ENCODE results near the gene EFEMP2.
A peak's percentile ranks its signal among the peaks of the same experiment; 100 is the strongest.

Gene EFEMP2

DNA sequence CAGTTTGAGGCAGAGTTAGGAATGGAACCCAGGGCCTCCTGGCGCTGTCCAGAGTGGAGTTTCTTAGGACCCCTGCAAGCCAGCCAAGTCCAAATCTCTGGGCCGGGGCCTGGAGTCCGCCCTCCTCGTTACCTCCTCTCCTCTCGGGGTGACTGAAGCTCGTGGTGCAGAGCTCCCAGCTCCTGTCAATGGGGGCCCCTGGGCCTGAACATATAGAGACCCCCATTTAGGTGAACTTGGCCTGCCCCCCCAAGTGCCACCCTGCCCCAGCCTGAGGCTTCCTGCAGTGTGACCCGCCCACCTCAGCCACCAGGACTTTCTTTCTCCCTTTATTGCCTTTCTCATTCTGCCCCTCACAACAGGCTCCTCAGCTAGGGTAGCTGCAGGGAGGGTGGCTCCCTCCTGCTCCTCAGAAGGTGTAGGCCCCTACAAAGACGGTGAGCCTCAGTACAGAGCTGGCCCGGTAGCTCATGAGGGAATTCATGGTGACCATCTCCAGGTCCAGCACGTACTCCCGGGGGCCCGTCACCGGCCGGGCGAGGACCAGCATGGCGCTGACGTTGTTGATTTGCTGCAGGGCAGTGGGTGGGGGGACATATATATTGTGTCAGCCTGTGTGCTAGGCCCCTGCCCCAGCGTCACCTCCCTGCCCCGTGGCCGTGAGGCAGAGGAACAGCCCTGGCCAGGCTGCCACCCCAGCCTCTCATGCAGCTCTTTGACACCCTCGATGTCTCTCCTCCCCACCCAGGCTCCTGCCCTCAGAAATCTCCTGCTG is 5.9 kb downstream of the EFEMP2 start:
- Histone ChIP-seq H3K9me3 (ENCODE audit: severe bottlenecking) (no peaks in the 10 kb centered on the region), H3K27me3 (ENCODE audit: insufficient read depth, low read depth, severe bottlenecking) (no peaks in the 10 kb centered on the region), H3K36me3 (peaks cover 64% of the 10 kb centered on the region), H3K27ac (no peak overlapping the region), H3K4me3 (ENCODE audit: low read depth, low read length) (no peak overlapping the region)
- DNase-seq: no peak
- TF ChIP-seq, protein P1, sequence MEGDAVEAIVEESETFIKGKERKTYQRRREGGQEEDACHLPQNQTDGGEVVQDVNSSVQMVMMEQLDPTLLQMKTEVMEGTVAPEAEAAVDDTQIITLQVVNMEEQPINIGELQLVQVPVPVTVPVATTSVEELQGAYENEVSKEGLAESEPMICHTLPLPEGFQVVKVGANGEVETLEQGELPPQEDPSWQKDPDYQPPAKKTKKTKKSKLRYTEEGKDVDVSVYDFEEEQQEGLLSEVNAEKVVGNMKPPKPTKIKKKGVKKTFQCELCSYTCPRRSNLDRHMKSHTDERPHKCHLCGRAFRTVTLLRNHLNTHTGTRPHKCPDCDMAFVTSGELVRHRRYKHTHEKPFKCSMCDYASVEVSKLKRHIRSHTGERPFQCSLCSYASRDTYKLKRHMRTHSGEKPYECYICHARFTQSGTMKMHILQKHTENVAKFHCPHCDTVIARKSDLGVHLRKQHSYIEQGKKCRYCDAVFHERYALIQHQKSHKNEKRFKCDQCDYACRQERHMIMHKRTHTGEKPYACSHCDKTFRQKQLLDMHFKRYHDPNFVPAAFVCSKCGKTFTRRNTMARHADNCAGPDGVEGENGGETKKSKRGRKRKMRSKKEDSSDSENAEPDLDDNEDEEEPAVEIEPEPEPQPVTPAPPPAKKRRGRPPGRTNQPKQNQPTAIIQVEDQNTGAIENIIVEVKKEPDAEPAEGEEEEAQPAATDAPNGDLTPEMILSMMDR (IDR thresholded peaks at IDR 0.05; ENCODE audit: low read depth, low read length): no peak

DNA sequence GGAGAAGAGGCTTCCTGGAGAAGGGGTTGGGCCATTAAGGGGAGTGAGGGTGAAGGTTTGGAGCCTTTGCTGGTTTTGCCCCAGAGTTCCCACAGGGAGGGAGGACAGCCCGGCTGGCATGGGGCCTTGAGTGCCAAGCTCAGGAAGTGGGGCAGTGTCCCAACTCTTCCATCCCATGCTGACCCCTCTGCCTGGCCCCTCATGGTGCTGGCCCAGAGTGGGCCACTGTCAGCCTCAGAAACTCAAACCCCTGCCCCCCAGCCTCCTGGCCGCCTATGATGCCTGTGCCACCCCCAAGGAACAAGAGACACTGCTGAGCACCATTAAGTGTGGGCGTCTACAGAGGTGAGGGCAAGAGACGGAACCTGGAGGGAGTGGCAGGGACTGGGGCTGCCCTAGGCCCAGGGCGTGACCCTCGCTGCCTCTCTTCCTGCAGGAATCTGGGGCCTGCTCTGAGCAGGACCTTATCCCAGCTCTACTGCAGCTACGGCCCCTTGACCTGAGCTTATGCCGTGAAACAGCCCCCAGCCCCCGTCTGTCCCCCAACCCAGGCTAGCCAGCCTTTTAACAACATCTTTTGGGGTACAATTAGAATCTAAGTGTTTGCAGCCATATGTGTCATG is 6.9 kb downstream of the EFEMP2 start:
- Histone ChIP-seq H3K9me3 (ENCODE audit: severe bottlenecking) (no peaks in the 10 kb centered on the region), H3K36me3 (peaks cover 73% of the 10 kb centered on the region), H3K4me3 (ENCODE audit: low read depth, low read length) (no peak overlapping the region), H3K27ac (no peak overlapping the region), H3K27me3 (ENCODE audit: insufficient read depth, low read depth, severe bottlenecking) (no peaks in the 10 kb centered on the region)
- TF ChIP-seq, protein P1 (IDR thresholded peaks at IDR 0.05; ENCODE audit: low read depth, low read length): no peak
- no peak for DNase-seq

DNA sequence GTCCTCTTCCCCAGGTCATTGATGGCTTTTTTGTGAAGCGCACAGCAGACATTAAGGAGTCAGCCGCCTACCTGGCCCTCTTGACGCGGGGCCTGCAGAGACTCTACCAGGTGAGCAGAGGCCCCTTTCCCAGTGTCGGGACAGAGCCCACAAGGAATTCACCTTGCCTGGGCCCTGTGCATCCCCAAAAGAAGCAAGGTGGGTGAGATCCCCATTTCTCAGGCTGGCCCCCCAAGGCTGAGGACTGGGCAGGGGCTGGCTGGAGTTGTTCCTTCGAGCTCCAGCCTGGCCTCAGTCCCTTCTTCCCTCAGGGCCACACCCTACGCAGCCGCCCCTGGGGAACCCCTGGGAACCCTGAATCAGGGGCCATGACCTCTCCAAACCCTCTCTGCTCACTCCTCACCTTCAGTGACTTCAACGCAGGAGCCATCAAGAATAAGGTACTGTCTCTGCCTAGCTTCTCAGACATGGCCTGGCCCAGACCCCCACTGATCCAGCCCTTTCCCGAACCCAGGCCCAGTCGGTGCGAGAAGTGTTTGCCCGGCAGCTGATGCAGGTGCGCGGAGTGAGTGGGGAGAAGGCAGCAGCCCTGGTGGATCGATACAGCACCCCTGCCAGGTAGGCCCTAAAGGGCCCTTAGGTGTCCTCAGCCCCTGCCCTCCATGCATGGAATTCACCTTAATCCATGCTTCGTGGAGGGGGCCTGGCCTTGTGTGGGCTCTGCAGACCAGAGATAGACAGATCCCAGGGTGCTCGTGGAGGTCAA is 7.7 kb downstream of the EFEMP2 start:
- H3K36me3 ChIP-seq: peaks cover 75% of the 10 kb centered on the region
- DNase-seq: peak; percentile 6
- H3K27me3 ChIP-seq (ENCODE audit: insufficient read depth, low read depth, severe bottlenecking): no peaks in the 10 kb centered on the region
- no peaks in the 10 kb centered on the region for H3K9me3 ChIP-seq (ENCODE audit: severe bottlenecking)
- no peak overlapping the region for H3K27ac ChIP-seq
- H3K4me3 ChIP-seq (ENCODE audit: low read depth, low read length): no peak overlapping the region
- TF ChIP-seq, protein P1 (IDR thresholded peaks at IDR 0.05; ENCODE audit: low read depth, low read length): no peak

DNA sequence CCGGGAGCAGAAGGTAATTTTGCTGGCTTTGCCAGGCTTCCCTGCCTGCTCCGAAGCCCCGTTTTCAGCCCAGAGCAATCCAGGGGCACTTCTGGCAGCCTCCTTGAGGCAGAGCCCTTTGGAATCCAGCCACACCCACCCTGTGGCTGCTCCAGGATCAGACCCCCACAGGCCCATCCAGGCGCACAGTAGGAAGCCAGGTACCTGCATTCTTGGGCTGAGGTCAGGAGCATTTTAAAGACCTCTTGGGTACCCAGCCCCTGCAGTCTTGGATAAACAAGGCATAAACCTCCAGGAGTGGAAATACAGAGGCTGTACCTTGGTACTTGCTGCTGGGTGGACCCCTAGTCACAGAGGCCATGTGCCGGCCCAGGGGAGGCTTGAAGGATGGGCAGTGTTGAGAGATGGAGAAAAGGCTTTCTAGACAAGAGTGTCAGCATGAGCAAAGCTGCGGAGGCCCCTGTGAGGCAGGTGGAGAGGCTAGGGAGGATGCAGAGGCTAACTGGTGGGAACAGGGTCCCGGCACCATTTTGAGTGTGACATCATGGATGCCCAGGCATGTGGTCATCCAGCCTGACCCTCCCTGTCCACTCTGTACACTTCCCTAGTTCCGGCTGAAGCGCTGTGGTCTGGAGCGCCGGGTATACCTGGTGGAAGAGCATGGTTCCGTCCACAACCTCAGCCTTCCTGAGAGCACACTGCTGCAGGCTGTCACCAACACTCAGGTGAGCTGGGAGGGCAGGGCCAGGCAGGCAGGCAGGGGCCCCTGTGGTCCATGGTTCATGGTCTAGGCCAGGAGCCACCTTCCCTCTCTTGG is 8.5 kb downstream of the EFEMP2 start:
- Histone ChIP-seq H3K27me3 (ENCODE audit: insufficient read depth, low read depth, severe bottlenecking) (no peaks in the 10 kb centered on the region), H3K9me3 (ENCODE audit: severe bottlenecking) (no peaks in the 10 kb centered on the region), H3K36me3 (peaks cover 75% of the 10 kb centered on the region), H3K4me3 (ENCODE audit: low read depth, low read length) (no peak overlapping the region), H3K27ac (no peak overlapping the region)
- DNase-seq: no peak
- TF ChIP-seq, protein P1 (IDR thresholded peaks at IDR 0.05; ENCODE audit: low read depth, low read length): no peak
